Calu3 (cell line): ENCODE data around the gene SLC19A2. TPM values are rescaled to one million over a fixed set of nuclear protein-coding genes. Genes with fewer than 3 reads are reported as not detected.

Source experiments
- BruUV-seq: library from RNA; stranded (reverse); fragments of 400-500 nt; replicated peaks from 2 replicates; lab custom pipeline; 2021; lab: Mats Ljungman, UMichigan
- CTCF ChIA-PET: fragments of 300-600 bp; sonication (Branson Sonifier 250); formaldehyde crosslinking; loops from one replicate; lab custom pipeline; 2022; ENCODE audit warnings: antibody characterized with exemption; lab: Charles Lee
- DNase-seq: peaks from one replicate; pipeline ENCODE4 v3.0.0; 2022
- H3K27ac Mint-ChIP-seq: one replicate; pipeline ENCODE4 v1.8.0; 2022; ENCODE audit warnings: mixed read lengths; ENCODE audit not compliant: unreplicated experiment
- H3K27me3 Mint-ChIP-seq: one replicate; pipeline ENCODE4 v1.8.0; 2022; ENCODE audit warnings: mixed read lengths; ENCODE audit not compliant: unreplicated experiment
- H3K36me3 Mint-ChIP-seq: one replicate; pipeline ENCODE4 v1.8.0; 2022; ENCODE audit warnings: mild to moderate bottlenecking, moderate library complexity, mixed read lengths; ENCODE audit not compliant: insufficient read depth, unreplicated experiment
- H3K4me1 Mint-ChIP-seq: one replicate; pipeline ENCODE4 v1.8.0; 2022; ENCODE audit warnings: mild to moderate bottlenecking, low read depth, mixed read lengths; ENCODE audit not compliant: unreplicated experiment
- H3K4me3 Mint-ChIP-seq: one replicate; pipeline ENCODE4 v1.8.0; 2022; ENCODE audit warnings: mild to moderate bottlenecking, low read depth, moderate library complexity, mixed read lengths; ENCODE audit not compliant: unreplicated experiment
- H3K9me3 Mint-ChIP-seq: one replicate; pipeline ENCODE4 v1.8.0; 2022; ENCODE audit warnings: low read depth, mixed read lengths; ENCODE audit not compliant: unreplicated experiment
- CTCF ChIP-seq: fragments of 200-600 bp; IDR thresholded peaks from one replicate; pipeline ENCODE4 v1.8.0; 2022; ENCODE audit warnings: antibody characterized with exemption; ENCODE audit not compliant: unreplicated experiment
- intact Hi-C: fragments of 100-400 bp; cut with micrococcal nuclease; formaldehyde crosslinking; loops from one replicate; pipeline ENCODE4 v1.10.0; 2022; ENCODE audit not compliant: unreplicated experiment
- total RNA-seq: library from RNA; stranded (reverse); gene quantifications from 2 replicates; pipeline ENCODE4 v1.2.3, GENCODE V29; 2022

The SLC19A2 gene
- total RNA-seq, 1 experiment from 2014 or later: 22.0 TPM

DNA sequence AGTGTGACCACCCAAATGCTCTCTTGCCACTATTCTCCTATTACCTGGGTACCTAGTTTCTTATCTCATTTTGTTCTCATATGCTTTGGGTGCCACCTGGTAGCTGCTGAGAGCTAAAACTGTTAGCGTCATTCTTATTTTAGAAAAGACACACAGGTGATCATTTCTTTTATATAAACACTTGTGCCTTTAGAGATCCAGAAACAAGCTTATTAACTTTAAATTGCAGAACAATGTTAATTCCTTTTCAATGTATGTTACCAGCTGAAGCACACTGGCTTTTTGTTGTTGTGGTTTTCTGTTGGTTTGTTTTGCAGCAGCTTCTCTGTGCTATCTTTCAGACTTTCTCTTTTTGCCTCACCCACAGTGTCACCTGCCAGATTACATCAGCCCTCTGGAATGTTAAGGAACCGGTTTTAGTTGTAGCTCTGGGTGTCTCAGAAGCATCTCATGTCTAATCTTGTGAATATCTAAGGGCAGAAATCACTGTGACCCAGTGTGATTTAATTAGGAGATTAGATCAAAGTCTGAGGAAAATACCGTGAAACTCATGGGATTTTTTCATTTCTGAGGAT lies 43.4 kb upstream of the SLC19A2 start:
- peak; percentile 89 for DNase-seq
- H3K27ac Mint-ChIP-seq: peak overlapping the region; percentile 98
- H3K9me3 Mint-ChIP-seq: no peaks in the 10 kb centered on the region
- H3K36me3 Mint-ChIP-seq: peaks cover 8% of the 10 kb centered on the region
- no TSS peak for BruUV-seq
- no peak for TF ChIP-seq CTCF
- CTCF ChIA-PET: interaction anchor here (1.0 to 1.3 kb wide), 4 partner anchors 17 to 102 kb away, joined by 4 to 13 read pairs (median 4); partner anchors contain the start of gene CCDC181
- peaks cover 90% of the 10 kb centered on the region for H3K4me1 Mint-ChIP-seq
- intact Hi-C loops: loop anchor here (1.0 to 5.0 kb wide), 4 partner anchors 42 to 162 kb away; partner anchors contain the start of genes BLZF1, NME7 and SLC19A2
- H3K27me3 Mint-ChIP-seq: no peaks in the 10 kb centered on the region
- peak overlapping the region; percentile 67 for H3K4me3 Mint-ChIP-seq

DNA sequence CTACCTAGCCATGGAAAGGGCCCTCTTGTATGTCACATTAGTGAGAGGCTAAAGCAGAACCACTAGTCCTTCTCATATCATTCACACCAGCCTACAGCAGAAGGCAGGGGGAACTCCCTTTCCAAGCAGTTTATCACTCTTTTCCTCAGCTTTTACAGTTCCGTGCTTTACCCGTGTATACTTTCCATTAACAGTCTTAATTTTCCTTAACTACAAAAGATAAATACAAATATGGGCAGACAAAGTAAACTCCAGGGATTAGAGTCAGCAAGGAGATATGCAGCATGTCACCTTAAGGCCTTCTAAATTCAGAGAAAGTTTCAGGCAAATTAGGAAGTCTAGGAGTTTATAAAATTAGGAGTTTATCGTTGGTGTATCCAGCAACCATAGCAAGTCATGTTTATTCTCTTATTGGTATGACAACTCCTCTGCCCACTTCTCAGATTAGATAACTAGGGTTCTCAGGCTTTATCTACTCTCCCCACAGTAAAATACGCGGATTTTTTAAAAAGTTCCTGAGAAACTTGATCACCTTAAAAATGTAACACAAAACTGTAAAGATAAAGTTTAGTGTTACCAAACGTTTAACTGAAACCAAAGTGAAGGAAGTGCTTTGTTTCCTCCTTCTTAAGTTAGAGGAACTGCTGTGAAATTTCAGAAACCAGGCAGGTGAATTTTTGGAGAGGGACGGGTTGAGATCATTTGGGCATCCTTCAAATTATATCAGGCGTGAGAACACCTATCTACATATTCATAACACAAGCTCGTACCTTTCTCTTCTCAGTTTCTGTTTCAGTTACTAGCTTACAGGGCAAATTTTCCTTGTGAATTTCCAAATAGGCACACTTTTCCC lies 42.7 kb upstream of the SLC19A2 start:
- Mint-ChIP-seq H3K4me1 (peaks cover 87% of the 10 kb centered on the region), H3K4me3 (peak overlapping the region; percentile 67), H3K27me3 (no peaks in the 10 kb centered on the region), H3K9me3 (no peaks in the 10 kb centered on the region), H3K36me3 (peaks cover 8% of the 10 kb centered on the region), H3K27ac (peak overlapping the region; percentile 98)
- CTCF ChIA-PET: interaction anchor here (1.0 to 1.3 kb wide), 6 partner anchors 17 to 101 kb away, joined by 3 to 13 read pairs (median 4); partner anchors contain the start of genes CCDC181 and SLC19A2
- intact Hi-C loops: loop anchor here (1.0 to 5.0 kb wide), 4 partner anchors 41 to 161 kb away; partner anchors contain the start of genes BLZF1, NME7 and SLC19A2
- no peak for TF ChIP-seq CTCF
- DNase-seq: no peak
- BruUV-seq: no TSS peak

GRCh38 chr1:169527451-169528214 lies 41.9 kb upstream of the SLC19A2 start:
- peak; percentile 22 for DNase-seq
- Mint-ChIP-seq H3K4me3 (peak overlapping the region; percentile 67), H3K27ac (peak overlapping the region; percentile 98), H3K27me3 (no peaks in the 10 kb centered on the region), H3K4me1 (peaks cover 79% of the 10 kb centered on the region), H3K9me3 (no peaks in the 10 kb centered on the region), H3K36me3 (peaks cover 8% of the 10 kb centered on the region)
- no TSS peak for BruUV-seq
- CTCF ChIA-PET: interaction anchor here (1.0 kb wide), 2 partner anchors 16 to 42 kb away, joined by 3 to 5 read pairs; partner anchors contain the start of gene SLC19A2
- TF ChIP-seq CTCF: no peak
- intact Hi-C loops: loop anchor here (5.0 kb wide), 3 partner anchors 40 to 160 kb away; partner anchors contain the start of genes BLZF1, NME7 and SLC19A2

- peak overlapping the region; percentile 98 for H3K27ac Mint-ChIP-seq
- no peak for TF ChIP-seq CTCF
Observed at GRCh38 chr1:169527001-169527400, 41.3 kb upstream of the SLC19A2 start.

More at GRCh38 chr1:169527001-169527400, 41.3 kb upstream of the SLC19A2 start:
- CTCF ChIA-PET: no interaction called here
- DNase-seq: no peak
- Mint-ChIP-seq H3K36me3 (peaks cover 8% of the 10 kb centered on the region), H3K9me3 (no peaks in the 10 kb centered on the region), H3K27me3 (no peaks in the 10 kb centered on the region), H3K4me1 (peaks cover 72% of the 10 kb centered on the region), H3K4me3 (no peak overlapping the region)
- intact Hi-C loops: loop anchor here (5.0 kb wide), 3 partner anchors 40 to 160 kb away; partner anchors contain the start of genes BLZF1, NME7 and SLC19A2
- no TSS peak for BruUV-seq
